Body of pancreas (tissue), 4 donors: ENCODE results near the gene PPP4R4. TPM values are rescaled to one million over a fixed set of nuclear protein-coding genes. Genes with fewer than 3 reads are reported as not detected.

ENCODE experiments used
- ATAC-seq: fragments of 150-250 bp; one replicate; pipeline ENCODE4 v1.9.1; 2016
- DNase-seq, 4 donors: peaks; one replicate each; pipeline ENCODE4 v3.0.0-alpha.2; 2019
- H3K27ac ChIP-seq, 4 donors: fragments of 200-600 bp; sonication (generic); 1 replicate in 3 of 4; 2 replicates in 1 of 4; pipeline versions ENCODE4 v1.5.1 to v1.6.1; 2016 to 2019; ENCODE audit warnings: mild to moderate bottlenecking in 1 of 4, mixed read lengths in 1 of 4, moderate library complexity in 1 of 4
- H3K27me3 ChIP-seq, 2 donors: fragments of 200-600 bp; sonication (generic); one replicate each; pipeline ENCODE4 v1.6.0; 2016; ENCODE audit warnings: mild to moderate bottlenecking in 1 of 2
- H3K36me3 ChIP-seq, 2 donors: fragments of 200-600 bp; sonication (generic); replicated peaks in 1 of 2; 2 replicates each; pipeline ENCODE4 v1.5.1; 2016; ENCODE audit warnings: low read depth in 2 of 2; ENCODE audit not compliant: insufficient read depth in 1 of 2
- H3K4me1 ChIP-seq: fragments of 200-600 bp; sonication (generic); one replicate; pipeline ENCODE4 v1.6.0; 2016
- H3K4me3 ChIP-seq, 2 donors: fragments of 200-600 bp; sonication (generic); 1 replicate in 1 of 2; 2 replicates in 1 of 2; pipeline ENCODE4 v1.5.1; 2016 to 2019
- H3K9me3 ChIP-seq, 3 donors: fragments of 200-600 bp; sonication (generic); 1 replicate in 2 of 3; 2 replicates in 1 of 3; pipeline ENCODE4 v1.5.1; 2016
- CTCF ChIP-seq, 7 experiments: fragments of 450-650 bp in 4 of 7; fragments of 200-600 bp in 3 of 7; sonication (generic) in 3 of 7; IDR thresholded peaks; one replicate each; pipeline ENCODE4 v1.5.1; 2016 to 2019; ENCODE audit warnings: antibody characterized with exemption in 7 of 7
- POLR2A ChIP-seq, 3 donors: fragments of 450-650 bp; IDR thresholded peaks; one replicate each; pipeline ENCODE4 v1.6.1; 2016; ENCODE audit warnings: antibody characterized with exemption in 3 of 3, mild to moderate bottlenecking in 2 of 3
- WGBS, 2 donors: methylation state at CpG; one replicate each; pipeline ENCODE4 v1.1.5; 2017; 5-methylcytosine and 5-hydroxymethylcytosine counted together
- intact Hi-C: fragments of 100-400 bp; cut with DNase I; formaldehyde crosslinking; loops from one replicate; pipeline ENCODE4 v1.15.1; 2023
- total RNA-seq, 2 donors: library from RNA; depleted of rRNA; stranded (reverse); fragments of >200 nt; gene quantifications; one replicate each; pipeline ENCODE4 v1.1.0, GENCODE V29; 2016

Gene PPP4R4
- total RNA-seq, 2 donors from 2014 or later: 1.3 to 2.6 TPM

GRCh38 chr14:94138251-94138650 is 35.9 kb upstream of the PPP4R4 start:
- 62 to 77% methylated on average over 9 of the region's 9 CpGs for WGBS, 2 donors
- ATAC-seq (no peak), DNase-seq (no peak)
- no peak overlapping the region for H3K27ac ChIP-seq
- H3K36me3 ChIP-seq: no peaks in the 10 kb centered on the region
- intact Hi-C loops: loop anchor here (5.0 kb wide), 1 partner anchor 106 kb away; no protein-coding TSS in a partner anchor
- H3K4me3 ChIP-seq: no peak overlapping the region
- H3K9me3 ChIP-seq: no peaks in the 10 kb centered on the region
- H3K27me3 ChIP-seq: no peaks in the 10 kb centered on the region
- TF ChIP-seq POLR2A (IDR thresholded peaks at IDR 0.05): no peak
- no peaks in the 10 kb centered on the region for H3K4me1 ChIP-seq

DNA sequence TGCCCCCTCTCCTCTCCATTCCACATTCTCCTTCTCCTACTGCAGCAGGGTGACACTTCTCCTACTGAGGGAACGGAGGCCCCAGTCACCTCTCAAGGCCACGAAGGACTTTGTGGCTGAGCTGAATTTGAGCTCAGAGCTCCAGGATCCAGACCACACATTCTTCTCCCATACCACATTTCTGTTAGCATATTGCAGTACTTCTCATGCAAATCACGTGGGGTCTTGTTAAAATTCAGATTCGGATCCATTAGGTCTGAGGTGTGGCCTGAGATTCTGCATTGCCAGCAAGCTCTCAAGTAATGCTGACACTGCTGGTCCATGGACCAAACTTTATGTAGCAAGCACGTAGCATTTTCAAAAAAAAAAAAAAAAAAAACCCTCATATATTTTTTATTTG is 35.1 kb upstream of the PPP4R4 start:
- no peaks in the 10 kb centered on the region for H3K36me3 ChIP-seq
- no peak for DNase-seq
- no peaks in the 10 kb centered on the region for H3K9me3 ChIP-seq
- TF ChIP-seq POLR2A (IDR thresholded peaks at IDR 0.05): no peak
- TF ChIP-seq CTCF (IDR thresholded peaks at IDR 0.05): no peak
- ATAC-seq: no peak
- no peaks in the 10 kb centered on the region for H3K27me3 ChIP-seq
- intact Hi-C loops: loop anchor here (5.0 kb wide), 1 partner anchor 107 kb away; no protein-coding TSS in a partner anchor
- 47 to 59% methylated on average over 5 of the region's 5 CpGs for WGBS, 2 donors
- H3K4me1 ChIP-seq: no peaks in the 10 kb centered on the region
- no peak overlapping the region for H3K27ac ChIP-seq
- H3K4me3 ChIP-seq: no peak overlapping the region

GRCh38 chr14:94139421-94139820 is 34.7 kb upstream of the PPP4R4 start:
- 74 to 80% methylated on average over 5 of the region's 5 CpGs for WGBS, 2 donors
- TF ChIP-seq CTCF (IDR thresholded peaks at IDR 0.05): no peak
- no peak for TF ChIP-seq POLR2A (IDR thresholded peaks at IDR 0.05)
- intact Hi-C loops: loop anchor here (5.0 kb wide), 1 partner anchor 107 kb away; no protein-coding TSS in a partner anchor

DNA sequence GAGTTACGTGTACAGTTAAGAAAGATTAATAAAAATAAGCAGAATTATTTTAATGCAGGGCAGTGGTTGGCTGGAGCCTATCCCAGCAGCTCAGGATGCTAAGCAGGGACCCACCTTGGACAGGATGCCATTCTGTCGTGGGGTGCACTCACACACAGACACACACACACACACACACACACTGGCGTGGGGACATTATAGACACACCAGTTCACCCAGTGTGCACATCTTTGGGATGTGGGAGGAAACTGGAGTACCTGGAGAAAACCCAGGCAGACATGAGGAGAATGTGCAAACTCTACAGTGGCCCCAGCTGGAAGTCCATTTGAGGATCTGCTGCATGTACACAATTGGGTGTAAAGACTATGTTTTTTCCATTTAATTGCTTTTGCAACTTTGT is 31.9 kb upstream of the PPP4R4 start:
- Histone ChIP-seq H3K36me3 (no peaks in the 10 kb centered on the region), H3K4me1 (no peaks in the 10 kb centered on the region), H3K4me3 (no peak overlapping the region), H3K27me3 (no peaks in the 10 kb centered on the region), H3K9me3 (no peaks in the 10 kb centered on the region), H3K27ac (no peak overlapping the region)
- intact Hi-C loops: no loop called here
- ATAC-seq (no peak), DNase-seq (no peak)
- WGBS, 2 donors: 34 to 66% methylated on average over 3 of the region's 3 CpGs
- no peak for TF ChIP-seq POLR2A (IDR thresholded peaks at IDR 0.05)
- no peak for TF ChIP-seq CTCF (IDR thresholded peaks at IDR 0.05)

More at GRCh38 chr14:94139421-94139820, 34.7 kb upstream of the PPP4R4 start:
- no peaks in the 10 kb centered on the region for H3K4me1 ChIP-seq
- ATAC-seq (no peak), DNase-seq (no peak)
- no peak overlapping the region for H3K27ac ChIP-seq
- no peak overlapping the region for H3K4me3 ChIP-seq
- no peaks in the 10 kb centered on the region for H3K27me3 ChIP-seq
- no peaks in the 10 kb centered on the region for H3K9me3 ChIP-seq
- no peaks in the 10 kb centered on the region for H3K36me3 ChIP-seq

GRCh38 chr14:94142836-94143235 is 31.3 kb upstream of the PPP4R4 start:
- intact Hi-C loops: no loop called here
- DNase-seq: no peak
- no peaks in the 10 kb centered on the region for H3K9me3 ChIP-seq

More at GRCh38 chr14:94142836-94143235, 31.3 kb upstream of the PPP4R4 start:
- no peaks in the 10 kb centered on the region for H3K27me3 ChIP-seq
- no peaks in the 10 kb centered on the region for H3K4me1 ChIP-seq
- no peak for ATAC-seq
- TF ChIP-seq CTCF (IDR thresholded peaks at IDR 0.05): no peak
- no peak overlapping the region for H3K4me3 ChIP-seq
- H3K27ac ChIP-seq: no peak overlapping the region
- no peaks in the 10 kb centered on the region for H3K36me3 ChIP-seq
- 73 to 80% methylated on average over 1 of the region's 1 CpG for WGBS, 2 donors
